Astrocyte of the cerebellum (primary cell): ENCODE measurements around the gene DHX8.
"Not testable (repeated sequence)": the region's sequence is repeated elsewhere in the genome, so short reads cannot be mapped to it uniquely, and the experiment has no call there.

Experiments used
- DNase-seq: peaks from one replicate; pipeline ENCODE4 v3.0.0-alpha.2; 2011; ENCODE audit warnings: low read depth
- H3K4me3 ChIP-seq: 2 replicates; pipeline ENCODE4 v1.5.1; 2011; ENCODE audit warnings: mild to moderate bottlenecking, low read depth, low read length, moderate library complexity
- in situ Hi-C: cut with HindIII; loops from 2 replicates; pipeline ENCODE4 v1.10.0; 2017; ENCODE audit warnings: low sequenced_read_pairs
- TF ChIP-seq, protein P1 (sequence below): IDR thresholded peaks from 2 replicates; pipeline ENCODE4 v1.5.1; 2012; ENCODE audit warnings: low read length, low read depth, moderate library complexity, mild to moderate bottlenecking; ENCODE audit errors: missing control alignments

Gene DHX8

DNA sequence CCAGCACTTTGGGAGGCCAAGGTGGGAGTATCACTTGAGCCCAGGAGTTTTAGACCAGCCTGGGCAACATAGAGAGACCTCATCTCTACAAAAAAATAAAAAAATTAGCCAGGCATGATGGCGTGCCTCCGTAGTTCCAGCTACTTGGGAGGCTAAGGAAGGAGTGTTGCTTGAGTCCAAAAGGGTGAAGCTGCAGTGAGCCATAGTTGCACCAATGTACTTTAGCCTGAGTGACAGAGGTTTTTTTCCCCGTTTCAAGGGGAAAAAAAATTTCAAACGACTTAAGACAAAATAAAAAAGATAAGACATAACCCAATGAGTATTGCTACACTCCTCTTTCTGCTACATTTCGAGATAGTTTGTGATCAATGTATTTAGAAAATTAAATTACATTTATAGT is 6.8 kb downstream of the DHX8 start:
- TF ChIP-seq, protein P1, sequence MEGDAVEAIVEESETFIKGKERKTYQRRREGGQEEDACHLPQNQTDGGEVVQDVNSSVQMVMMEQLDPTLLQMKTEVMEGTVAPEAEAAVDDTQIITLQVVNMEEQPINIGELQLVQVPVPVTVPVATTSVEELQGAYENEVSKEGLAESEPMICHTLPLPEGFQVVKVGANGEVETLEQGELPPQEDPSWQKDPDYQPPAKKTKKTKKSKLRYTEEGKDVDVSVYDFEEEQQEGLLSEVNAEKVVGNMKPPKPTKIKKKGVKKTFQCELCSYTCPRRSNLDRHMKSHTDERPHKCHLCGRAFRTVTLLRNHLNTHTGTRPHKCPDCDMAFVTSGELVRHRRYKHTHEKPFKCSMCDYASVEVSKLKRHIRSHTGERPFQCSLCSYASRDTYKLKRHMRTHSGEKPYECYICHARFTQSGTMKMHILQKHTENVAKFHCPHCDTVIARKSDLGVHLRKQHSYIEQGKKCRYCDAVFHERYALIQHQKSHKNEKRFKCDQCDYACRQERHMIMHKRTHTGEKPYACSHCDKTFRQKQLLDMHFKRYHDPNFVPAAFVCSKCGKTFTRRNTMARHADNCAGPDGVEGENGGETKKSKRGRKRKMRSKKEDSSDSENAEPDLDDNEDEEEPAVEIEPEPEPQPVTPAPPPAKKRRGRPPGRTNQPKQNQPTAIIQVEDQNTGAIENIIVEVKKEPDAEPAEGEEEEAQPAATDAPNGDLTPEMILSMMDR = no peak
- H3K4me3 ChIP-seq = no peak overlapping the region
- in situ Hi-C loops = no loop called here
- no peak for DNase-seq

GRCh38 chr17:43509440-43509839 is 25.7 kb downstream of the DHX8 start:
- H3K4me3 ChIP-seq, DNase-seq: not testable (repeated sequence)
- in situ Hi-C loops = loop anchor here (5.0 kb wide), 1 partner anchor 72 kb away; no protein-coding TSS in a partner anchor

GRCh38 chr17:43511199-43511598 is 27.4 kb downstream of the DHX8 start:
- in situ Hi-C loops, DNase-seq, H3K4me3 ChIP-seq: not testable (repeated sequence)

DNA sequence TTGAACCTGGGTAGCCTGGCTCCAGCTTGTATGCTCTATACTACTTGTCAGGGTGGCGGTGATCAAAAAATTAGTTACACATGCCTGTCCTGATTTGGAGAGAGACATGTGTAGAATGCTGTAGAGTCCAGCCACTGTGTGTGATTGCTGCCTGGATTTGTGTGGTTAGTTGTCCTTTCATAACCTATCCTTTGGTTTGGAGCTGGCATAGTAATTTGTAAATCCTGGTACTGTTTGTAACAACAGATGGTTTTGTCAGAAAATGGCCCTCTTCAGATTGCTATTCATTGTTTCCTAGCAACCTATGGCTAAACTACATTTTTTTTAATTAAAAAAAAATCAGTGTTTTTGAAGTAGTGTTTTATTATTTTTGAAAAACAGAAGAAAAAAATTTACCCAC is 31.9 kb downstream of the DHX8 start:
- in situ Hi-C loops = no loop called here
- DNase-seq = no peak

GRCh38 chr17:43517161-43517560 is 33.4 kb downstream of the DHX8 start:
- TF ChIP-seq, protein P1 = no peak
- in situ Hi-C loops = no loop called here
- DNase-seq = no peak
- no peak overlapping the region for H3K4me3 ChIP-seq

More for the DNA sequence above, 31.9 kb downstream of the DHX8 start:
- TF ChIP-seq, protein P1 = no peak
- no peak overlapping the region for H3K4me3 ChIP-seq

- in situ Hi-C loops = no loop called here
- TF ChIP-seq, protein P1 = no peak
These were observed 34.0 kb downstream of the DHX8 start for GRCh38 chr17:43517615-43518386.

DNA sequence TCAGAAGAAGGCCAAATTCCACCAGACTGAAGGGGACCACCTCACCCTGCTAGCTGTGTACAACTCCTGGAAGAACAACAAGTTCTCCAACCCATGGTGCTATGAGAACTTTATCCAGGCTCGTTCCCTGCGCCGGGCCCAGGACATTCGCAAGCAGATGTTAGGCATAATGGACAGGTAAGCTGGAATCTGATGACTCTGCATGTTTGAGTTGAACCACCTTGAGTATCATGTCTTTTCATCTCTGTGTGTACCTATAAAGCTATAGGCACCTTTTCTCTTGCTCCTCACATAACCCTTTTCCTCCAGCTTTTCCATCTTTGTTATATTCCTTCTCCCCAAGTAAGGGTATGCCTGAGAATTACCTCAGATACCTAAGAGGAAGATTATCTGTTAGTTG is 37.6 kb downstream of the DHX8 start:
- in situ Hi-C loops = no loop called here
- no peak overlapping the region for H3K4me3 ChIP-seq
- TF ChIP-seq, protein P1 = no peak
- DNase-seq = no peak

More at GRCh38 chr17:43517615-43518386, 34.0 kb downstream of the DHX8 start:
- no peak overlapping the region for H3K4me3 ChIP-seq
- DNase-seq = no peak
